ENCODE data around the gene RP2.

RP2 gene

DNA sequence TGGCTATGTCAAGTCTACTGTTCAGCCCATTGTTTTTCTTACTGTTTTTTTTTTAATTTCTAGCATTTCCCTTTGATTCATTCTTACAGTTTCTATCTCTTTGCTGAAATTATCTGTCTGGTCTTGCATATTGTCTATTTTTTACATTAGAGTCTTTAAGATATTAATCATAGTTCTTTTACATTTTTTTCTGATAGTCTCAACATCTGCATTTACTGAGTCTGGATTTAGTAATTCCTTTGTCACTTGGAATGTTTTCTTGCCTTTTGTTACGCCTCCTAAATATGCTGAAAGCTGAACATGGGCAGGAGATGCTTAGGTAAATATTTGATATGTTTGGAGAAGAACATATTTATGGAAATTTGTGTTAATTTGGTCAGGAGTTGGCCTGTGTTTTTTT, 85.8 kb downstream of the RP2 start:
- no peak for DNase-seq

DNA sequence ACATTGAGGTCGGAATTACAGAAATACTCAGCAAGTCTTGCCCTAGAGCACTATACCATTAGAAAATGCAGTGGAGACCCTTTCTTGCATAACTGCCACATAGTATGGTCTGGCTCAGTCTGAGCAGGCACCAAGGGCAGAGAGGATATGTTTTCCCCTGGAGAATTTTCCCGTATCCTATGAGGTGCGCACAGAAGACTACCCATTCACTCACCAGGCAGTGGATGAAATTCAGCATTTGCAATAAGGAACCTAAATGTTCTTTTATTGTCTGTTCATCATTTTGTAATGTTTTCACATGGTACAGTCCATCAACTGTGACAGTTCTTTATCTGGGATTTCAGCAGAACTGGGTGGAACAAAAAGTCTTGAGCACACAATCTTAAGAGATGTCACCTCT, 90.9 kb downstream of the RP2 start:
- no peak for DNase-seq

DNA sequence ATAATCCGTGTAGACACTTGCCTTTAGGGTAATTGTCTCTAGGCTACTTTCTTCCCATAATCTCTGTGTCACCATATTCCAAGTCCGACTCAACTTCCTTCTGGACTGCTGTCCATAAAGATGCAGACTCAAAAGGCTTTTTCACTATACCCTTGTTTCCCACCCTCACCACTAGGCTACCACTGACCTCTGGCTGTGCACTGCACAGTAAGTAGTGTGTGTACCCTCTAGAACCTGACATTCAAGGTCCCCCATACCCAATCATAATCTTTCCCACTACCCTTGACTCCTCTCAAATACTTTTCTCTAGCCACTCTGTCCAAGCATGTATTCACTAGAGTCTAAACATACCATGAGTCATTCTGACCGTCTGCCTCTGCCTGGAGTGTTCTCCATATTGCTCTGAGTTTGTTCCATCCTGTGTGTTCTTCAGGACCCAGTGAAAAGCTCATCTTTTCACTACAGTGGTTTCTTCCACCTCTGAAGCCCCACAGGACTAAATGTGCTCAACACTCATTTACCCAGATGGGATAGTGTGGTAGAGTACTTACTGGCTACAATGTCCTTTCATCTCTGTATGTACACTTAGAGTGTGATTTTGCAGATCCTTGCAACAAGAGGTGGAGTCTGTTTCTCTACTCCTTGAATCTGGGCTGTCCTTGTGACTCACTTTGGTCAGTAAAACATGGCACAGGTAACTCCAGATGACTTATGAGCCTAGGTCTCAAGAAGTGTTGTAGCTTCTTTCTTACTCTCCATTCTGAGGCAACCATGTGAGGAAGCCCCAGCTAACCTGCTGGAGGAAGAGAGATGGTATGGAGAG, 92.8 kb downstream of the RP2 start:
- DNase-seq: no peak
